Activated naive CD8-positive, alpha-beta T cell treated with anti-CD3 and anti-CD28 coated beads, Interleukin-2, amount 50 U/mL, for 24 hours (primary cell): ENCODE data around the gene CLPX.
"Not testable (repeated sequence)": the region's sequence is repeated elsewhere in the genome, so short reads cannot be mapped to it uniquely, and the experiment has no call there.

Experiments used
- ATAC-seq: fragments of 150-1000 bp; cut with Tn5 transposase; one replicate; pipeline ENCODE4 v1.10.0; 2021
- DNase-seq: peaks from one replicate; pipeline ENCODE4 v3.0.0; 2021
- H3K27ac Mint-ChIP-seq: one replicate; pipeline ENCODE4 v1.8.0; 2021; ENCODE audit warnings: mild to moderate bottlenecking, mixed read lengths
- H3K27me3 Mint-ChIP-seq: one replicate; pipeline ENCODE4 v1.8.0; 2021; ENCODE audit warnings: mixed read lengths
- H3K36me3 Mint-ChIP-seq: one replicate; pipeline ENCODE4 v1.8.0; 2021; ENCODE audit warnings: low read depth, mixed read lengths
- H3K4me1 Mint-ChIP-seq: one replicate; pipeline ENCODE4 v1.8.0; 2021; ENCODE audit warnings: mixed read lengths
- H3K4me3 Mint-ChIP-seq: one replicate; pipeline ENCODE4 v1.8.0; 2021; ENCODE audit warnings: mild to moderate bottlenecking, moderate library complexity, mixed read lengths
- H3K9me3 Mint-ChIP-seq: one replicate; pipeline ENCODE4 v1.8.0; 2021; ENCODE audit warnings: mixed read lengths

CLPX gene

DNA sequence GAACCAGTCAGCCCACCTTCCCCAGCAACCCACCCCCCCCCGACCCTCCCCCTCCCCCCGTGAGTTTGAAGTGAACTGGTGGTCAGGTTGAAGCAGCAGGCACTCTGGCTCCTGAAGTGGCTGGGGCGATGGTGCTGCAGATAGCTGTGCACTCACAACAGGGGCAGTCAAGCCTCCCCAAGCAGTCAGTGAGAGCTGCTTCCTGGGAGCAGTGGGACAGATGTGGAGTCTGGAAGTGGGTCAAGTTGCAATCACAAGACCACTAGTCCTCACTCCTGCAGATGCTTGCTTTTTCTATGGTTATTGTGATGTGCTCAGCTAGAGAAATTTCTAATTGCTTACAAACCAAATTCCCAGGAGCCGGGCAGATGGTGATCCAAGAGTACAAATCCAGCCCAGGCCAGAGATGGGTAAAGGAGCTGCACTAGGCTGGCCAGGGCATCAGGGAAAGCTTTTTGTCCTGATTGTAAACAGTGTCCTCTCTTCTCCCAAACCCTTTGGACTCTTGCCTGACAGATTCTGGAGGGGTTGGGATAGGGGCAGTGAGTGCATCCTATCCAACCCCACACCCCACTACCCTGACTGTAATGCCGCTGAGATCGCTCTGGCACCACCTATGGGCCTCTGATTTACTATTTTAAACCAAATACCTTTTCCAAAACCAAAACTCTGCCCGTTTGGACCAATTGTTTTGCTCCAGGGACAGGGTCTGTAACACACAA, 9.8 kb upstream of the CLPX start:
- H3K4me1 Mint-ChIP-seq: no peaks in the 10 kb centered on the region
- ATAC-seq: no peak
- no peaks in the 10 kb centered on the region for H3K9me3 Mint-ChIP-seq
- H3K27me3 Mint-ChIP-seq: no peaks in the 10 kb centered on the region
- H3K4me3 Mint-ChIP-seq: no peak overlapping the region
- no peaks in the 10 kb centered on the region for H3K36me3 Mint-ChIP-seq
- DNase-seq: no peak
- no peak overlapping the region for H3K27ac Mint-ChIP-seq

DNA sequence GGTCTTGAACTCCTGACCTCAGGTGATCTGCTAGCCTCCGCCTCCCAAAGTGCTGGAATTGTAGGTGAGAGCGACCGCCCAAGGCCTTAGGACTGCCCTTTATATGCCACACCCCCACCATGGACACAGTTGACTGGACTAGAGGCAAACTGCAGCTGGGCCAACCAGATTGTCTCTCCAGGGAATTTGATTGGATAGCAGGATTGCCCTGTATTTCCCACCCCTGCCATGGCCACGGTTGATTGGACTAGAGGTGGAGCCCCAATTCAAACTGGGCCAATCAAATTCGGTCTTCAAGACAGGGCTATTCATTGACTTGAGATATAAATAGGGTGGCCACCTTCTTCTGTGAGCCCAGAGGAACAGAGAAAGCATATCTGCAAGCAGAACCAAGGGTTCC, 6.9 kb upstream of the CLPX start:
- Mint-ChIP-seq H3K36me3 (no peaks in the 10 kb centered on the region), H3K4me1 (no peaks in the 10 kb centered on the region), H3K4me3 (no peak overlapping the region), H3K27ac (no peak overlapping the region), H3K27me3 (no peaks in the 10 kb centered on the region), H3K9me3 (no peaks in the 10 kb centered on the region)
- DNase-seq: no peak
- ATAC-seq: no peak

DNA sequence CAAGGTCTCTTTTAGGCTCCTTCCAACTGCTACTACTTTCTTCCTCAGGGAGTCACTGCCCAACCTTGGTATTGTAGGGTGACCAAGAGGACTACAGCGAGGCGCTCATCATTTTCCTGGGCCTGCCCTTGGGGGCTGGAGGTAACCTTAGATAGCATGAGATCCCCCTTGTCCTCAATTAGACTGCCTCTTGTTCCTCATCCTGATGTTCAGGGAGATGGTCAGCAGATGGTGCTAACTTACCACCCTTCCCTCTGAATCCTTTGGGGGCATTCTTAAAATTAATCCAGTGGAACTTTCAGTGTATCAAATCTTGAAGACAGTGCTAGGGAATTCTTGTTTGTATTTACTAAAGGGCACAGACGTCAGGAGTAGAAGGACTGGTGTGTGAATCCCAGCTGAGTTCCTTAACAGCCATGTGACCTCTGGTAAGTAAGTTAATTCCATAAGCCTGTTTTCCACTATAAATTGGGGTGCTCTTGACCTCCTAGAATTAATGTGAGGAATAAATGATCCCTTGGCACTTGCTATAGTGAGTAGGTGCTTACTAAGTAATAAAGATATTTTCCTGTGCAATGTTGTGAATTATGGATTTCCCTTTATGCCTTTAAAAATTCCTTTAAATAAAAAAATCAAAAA, 4.1 kb upstream of the CLPX start:
- ATAC-seq: no peak
- Mint-ChIP-seq H3K4me3 (no peak overlapping the region), H3K27me3 (no peaks in the 10 kb centered on the region), H3K36me3 (peaks cover 1% of the 10 kb centered on the region), H3K9me3 (no peaks in the 10 kb centered on the region), H3K27ac (no peak overlapping the region), H3K4me1 (peaks cover 7% of the 10 kb centered on the region)
- DNase-seq: peak; percentile 29

DNA sequence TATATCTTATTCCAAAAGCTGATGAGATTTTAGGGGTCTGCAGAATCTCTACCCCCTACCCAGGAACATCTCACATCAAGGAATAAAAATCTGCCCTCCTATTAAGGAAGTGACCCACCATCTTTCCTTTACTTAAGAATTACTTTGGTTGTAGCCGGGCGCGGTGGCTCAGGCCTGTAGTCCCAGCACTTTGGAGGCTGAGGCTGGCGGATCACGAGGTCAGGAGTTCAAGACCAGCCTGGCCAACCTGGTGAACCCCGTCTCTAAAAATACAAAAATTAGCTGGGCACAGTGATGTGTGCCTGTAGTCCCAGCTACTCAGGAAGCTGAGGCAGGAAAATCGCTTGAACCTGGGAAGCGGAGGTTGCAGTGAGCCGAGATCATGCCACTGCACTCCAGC, 3.3 kb upstream of the CLPX start:
- not testable (repeated sequence) for H3K4me1 Mint-ChIP-seq, H3K27ac Mint-ChIP-seq, H3K27me3 Mint-ChIP-seq, H3K9me3 Mint-ChIP-seq, H3K4me3 Mint-ChIP-seq, ATAC-seq, DNase-seq, H3K36me3 Mint-ChIP-seq

DNA sequence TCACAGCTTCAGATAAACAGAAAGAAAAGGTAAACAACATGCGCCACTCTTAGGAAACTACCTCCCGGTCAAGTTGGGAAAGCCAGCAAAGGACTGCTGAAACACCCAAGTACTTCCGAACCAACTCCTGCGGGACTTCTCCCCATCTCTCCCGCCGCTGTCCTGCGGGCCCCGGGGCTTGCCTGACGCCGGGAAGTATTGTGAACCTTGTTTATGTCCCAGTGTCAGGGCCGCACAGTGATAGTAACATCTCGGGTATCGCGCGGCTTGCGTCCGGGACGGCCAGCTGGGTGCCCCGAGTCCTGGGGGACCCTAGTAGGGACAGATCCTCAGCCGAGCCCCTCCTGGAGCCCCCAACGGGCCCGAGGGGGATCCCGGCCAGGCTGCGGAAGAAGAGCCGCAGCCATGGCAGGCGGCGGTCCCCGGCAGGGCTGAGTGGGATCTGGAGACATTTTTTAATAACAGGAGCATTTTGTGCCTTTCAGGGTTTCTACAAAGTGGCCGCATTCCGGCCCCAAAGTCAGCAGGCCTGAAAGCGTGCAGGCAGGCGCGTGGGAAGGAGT, 756 bp downstream of the CLPX start:
- Mint-ChIP-seq H3K4me3 (peak overlapping the region; percentile 96), H3K27ac (peak overlapping the region; percentile 84), H3K4me1 (peaks cover 36% of the 10 kb centered on the region), H3K36me3 (peaks cover 28% of the 10 kb centered on the region), H3K27me3 (no peaks in the 10 kb centered on the region), H3K9me3 (no peaks in the 10 kb centered on the region)
- ATAC-seq: peak; percentile 7
- peak; percentile 50 for DNase-seq

DNA sequence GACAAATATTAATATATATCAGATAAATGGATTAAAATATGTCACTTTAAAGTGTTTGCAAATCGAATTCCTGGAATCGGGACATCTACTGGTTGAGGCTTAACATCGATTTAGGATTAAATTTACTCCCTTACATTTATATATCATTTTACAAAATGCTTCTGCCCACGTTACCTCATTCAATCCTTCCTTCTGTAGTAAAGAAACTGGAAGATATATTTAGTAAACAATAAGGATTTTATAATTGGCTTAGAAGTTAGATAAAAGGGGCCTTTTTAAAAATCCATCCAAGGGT, 1.3 kb downstream of the CLPX start:
- Mint-ChIP-seq H3K4me1 (peaks cover 36% of the 10 kb centered on the region), H3K4me3 (peak overlapping the region; percentile 96), H3K27ac (peak overlapping the region; percentile 84), H3K9me3 (no peaks in the 10 kb centered on the region), H3K36me3 (peaks cover 32% of the 10 kb centered on the region), H3K27me3 (no peaks in the 10 kb centered on the region)
- ATAC-seq: no peak
- no peak for DNase-seq

DNA sequence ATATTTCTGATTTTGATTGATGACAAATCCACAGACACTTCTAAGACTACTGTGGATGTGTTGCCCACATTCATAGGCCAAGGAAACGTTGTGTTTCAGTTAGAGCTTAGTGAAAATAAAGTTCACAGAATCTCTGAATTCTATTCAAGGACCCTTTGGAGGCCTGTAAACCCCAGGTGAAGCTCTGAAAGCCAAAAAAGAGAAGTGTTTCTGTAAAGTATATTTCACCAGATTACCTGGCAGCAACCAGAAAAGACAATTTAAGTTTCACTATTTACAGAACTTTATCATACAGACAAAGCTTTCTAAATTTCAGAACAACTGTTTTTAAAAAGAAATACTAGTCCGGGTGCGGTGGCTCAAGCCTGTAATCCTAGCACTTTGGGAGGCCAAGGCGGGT, 2.6 kb downstream of the CLPX start:
- Mint-ChIP-seq H3K27ac (peak overlapping the region; percentile 31), H3K36me3 (peaks cover 38% of the 10 kb centered on the region), H3K9me3 (no peaks in the 10 kb centered on the region), H3K4me3 (peak overlapping the region; percentile 96), H3K27me3 (no peaks in the 10 kb centered on the region), H3K4me1 (peaks cover 37% of the 10 kb centered on the region)
- no peak for DNase-seq
- no peak for ATAC-seq

DNA sequence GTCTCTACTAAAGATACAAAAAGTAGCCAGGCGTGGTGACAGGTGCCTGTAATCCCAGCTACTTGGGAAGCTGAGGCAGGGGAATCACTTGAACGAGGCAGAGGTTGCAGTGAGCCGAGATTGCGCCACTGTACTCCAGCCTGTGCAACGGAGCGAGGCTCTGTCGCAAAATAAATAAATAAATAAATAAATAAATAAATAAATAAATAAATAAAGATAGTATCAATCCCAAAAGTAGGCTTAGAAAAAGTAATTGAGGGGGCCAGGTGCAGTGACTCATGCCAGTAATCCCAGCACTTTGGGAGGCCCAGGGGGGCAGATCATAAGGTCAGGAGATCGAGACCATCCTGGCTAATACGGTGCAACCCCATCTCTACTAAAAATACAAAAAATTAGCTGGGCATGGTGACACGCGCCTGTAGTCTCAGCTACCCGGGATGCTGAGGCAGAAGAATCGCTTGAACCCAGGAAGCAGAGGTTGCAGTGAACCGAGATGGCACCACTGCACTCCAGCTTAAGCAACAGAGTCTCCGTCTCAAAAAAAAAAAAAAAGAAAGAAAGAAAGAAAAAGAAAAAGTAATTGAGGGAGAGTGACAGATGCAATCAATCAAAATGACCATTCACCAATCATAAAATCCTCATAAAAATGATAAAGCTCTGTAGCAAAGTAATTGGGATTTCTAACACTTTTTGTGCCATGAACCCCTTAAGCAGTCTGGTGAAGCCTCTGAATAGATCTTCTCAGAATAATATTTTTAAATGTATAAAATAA, 3.4 kb downstream of the CLPX start:
- Mint-ChIP-seq H3K4me1 (peaks cover 37% of the 10 kb centered on the region), H3K36me3 (peaks cover 40% of the 10 kb centered on the region)
- H3K9me3 Mint-ChIP-seq, DNase-seq, H3K27me3 Mint-ChIP-seq, ATAC-seq, H3K4me3 Mint-ChIP-seq, H3K27ac Mint-ChIP-seq: not testable (repeated sequence)

DNA sequence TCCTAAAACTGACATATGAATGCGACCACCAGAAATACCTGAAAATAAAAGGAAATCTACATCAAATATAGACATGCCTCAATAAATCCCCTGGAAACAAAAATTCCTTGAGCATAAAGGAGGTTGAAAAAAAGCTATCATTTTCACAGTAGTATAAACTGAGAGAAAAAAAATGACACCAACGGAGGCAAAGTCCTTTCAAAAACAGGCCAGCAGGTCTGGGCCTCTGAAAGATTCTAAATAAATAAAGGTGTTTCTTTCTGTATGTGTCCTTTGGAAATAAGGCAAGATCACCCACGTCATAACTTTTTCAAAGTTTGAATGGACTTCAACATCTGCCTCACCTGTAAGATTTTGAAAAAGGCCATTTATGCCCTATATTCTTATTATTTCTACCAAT, 5.0 kb downstream of the CLPX start:
- ATAC-seq (no peak), DNase-seq (no peak)
- H3K9me3 Mint-ChIP-seq: no peaks in the 10 kb centered on the region
- no peak overlapping the region for H3K27ac Mint-ChIP-seq
- peaks cover 49% of the 10 kb centered on the region for H3K36me3 Mint-ChIP-seq
- H3K4me1 Mint-ChIP-seq: peaks cover 31% of the 10 kb centered on the region
- no peak overlapping the region for H3K4me3 Mint-ChIP-seq
- H3K27me3 Mint-ChIP-seq: no peaks in the 10 kb centered on the region

DNA sequence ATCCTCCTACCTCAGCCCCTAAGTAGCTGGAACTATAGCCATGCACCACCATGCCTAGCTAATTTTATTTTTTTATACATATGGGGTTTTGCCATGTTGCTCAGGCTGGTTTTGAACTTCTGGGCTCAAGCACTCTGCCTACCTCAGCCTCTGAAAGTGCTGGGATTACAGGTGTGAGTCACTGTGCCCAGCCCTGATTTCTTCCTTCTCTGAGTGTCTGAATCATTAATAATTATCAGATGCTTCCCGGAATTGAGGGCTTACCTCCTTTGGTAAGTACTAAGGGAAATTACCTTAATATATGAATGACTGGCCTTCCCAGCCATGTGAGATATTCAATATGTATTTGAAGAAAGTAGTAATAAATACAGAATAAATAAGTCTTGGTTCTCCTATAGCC, 7.2 kb downstream of the CLPX start:
- Mint-ChIP-seq H3K27me3 (no peaks in the 10 kb centered on the region), H3K4me3 (no peak overlapping the region), H3K36me3 (peaks cover 48% of the 10 kb centered on the region), H3K9me3 (no peaks in the 10 kb centered on the region), H3K27ac (no peak overlapping the region), H3K4me1 (peaks cover 25% of the 10 kb centered on the region)
- no peak for DNase-seq
- no peak for ATAC-seq

DNA sequence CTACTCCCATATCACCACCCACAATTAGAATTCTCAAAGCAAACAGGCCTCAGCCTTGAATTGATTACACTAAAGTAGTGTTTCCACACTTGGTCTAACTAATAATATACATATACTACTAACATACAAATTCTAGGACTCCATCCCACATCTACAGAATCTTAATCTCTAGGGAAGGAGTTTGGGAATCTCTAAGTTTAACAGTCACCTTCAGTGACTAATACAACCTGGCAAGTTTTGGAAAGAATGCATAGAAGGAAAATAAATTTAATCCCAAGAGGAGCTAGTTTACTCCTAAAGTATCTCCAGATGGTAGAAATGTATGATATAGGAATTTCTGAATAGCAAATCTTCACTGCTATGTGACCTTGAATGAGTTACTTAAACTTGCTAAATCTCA, 9.1 kb downstream of the CLPX start:
- no peaks in the 10 kb centered on the region for H3K9me3 Mint-ChIP-seq
- DNase-seq (no peak), ATAC-seq (no peak)
- H3K4me3 Mint-ChIP-seq: no peak overlapping the region
- no peaks in the 10 kb centered on the region for H3K27me3 Mint-ChIP-seq
- no peak overlapping the region for H3K27ac Mint-ChIP-seq
- H3K4me1 Mint-ChIP-seq: peaks cover 16% of the 10 kb centered on the region
- H3K36me3 Mint-ChIP-seq: peaks cover 48% of the 10 kb centered on the region

DNA sequence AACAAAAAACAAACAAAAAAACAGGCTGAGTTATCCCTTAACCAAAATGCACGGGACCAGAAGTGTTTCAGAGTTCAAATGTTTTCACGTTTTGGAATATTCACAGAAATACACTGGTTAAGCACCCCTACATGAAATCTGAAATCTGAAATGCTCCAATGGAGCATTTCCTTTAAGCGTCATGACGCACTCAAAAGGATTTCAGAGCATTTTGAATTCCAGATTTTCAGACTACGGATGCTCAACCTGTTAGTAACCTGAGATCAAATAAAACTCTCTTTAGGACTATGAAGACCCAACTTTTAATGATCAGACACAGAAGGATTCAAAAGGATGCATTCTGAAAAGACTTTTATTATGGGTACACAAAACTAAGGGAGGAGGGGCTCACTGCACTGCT, 9.6 kb downstream of the CLPX start:
- Mint-ChIP-seq H3K4me3 (no peak overlapping the region), H3K9me3 (no peaks in the 10 kb centered on the region), H3K27me3 (no peaks in the 10 kb centered on the region), H3K4me1 (peaks cover 13% of the 10 kb centered on the region), H3K27ac (no peak overlapping the region), H3K36me3 (peaks cover 47% of the 10 kb centered on the region)
- no peak for DNase-seq
- no peak for ATAC-seq

DNA sequence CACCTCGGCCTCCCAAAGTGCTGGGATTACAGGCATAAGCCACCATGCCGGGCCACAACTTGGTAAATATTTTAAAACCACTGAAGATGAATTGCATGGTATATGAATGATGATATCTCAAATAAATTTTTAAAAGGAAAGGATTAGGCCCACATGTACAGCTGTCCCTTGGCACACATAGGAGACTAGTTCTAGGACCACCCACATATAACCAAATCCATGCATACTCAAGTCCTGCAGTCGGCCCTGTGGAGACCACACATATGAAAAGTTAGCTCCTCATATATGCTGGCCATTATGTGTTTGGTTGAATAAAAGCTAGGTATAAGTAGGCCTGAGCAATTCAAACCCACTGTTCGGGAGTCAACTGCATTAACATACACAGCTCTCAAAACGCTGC, 10.6 kb downstream of the CLPX start:
- no peak overlapping the region for H3K4me3 Mint-ChIP-seq
- H3K9me3 Mint-ChIP-seq: no peaks in the 10 kb centered on the region
- H3K36me3 Mint-ChIP-seq: peaks cover 39% of the 10 kb centered on the region
- ATAC-seq: no peak
- peaks cover 8% of the 10 kb centered on the region for H3K4me1 Mint-ChIP-seq
- no peak overlapping the region for H3K27ac Mint-ChIP-seq
- DNase-seq: no peak
- H3K27me3 Mint-ChIP-seq: no peaks in the 10 kb centered on the region

DNA sequence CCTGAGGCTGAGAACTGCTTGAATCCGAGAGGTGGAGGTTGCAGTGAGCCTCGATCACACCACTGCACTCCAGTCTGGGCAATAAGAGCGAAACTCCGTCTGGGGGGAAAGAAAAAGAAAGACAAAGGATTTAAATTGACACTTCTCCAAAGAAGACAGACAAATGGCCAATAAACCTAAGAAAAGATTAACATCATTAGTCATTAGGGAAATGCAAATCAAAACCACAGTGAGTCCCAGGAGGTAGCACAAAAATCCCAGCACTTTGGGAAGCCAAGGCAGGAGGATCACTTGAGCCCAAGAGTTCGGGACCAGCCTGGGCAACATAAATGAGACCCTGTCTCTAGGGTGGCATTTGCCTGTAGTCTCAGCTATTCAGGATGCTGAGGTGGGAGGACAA, 12.6 kb downstream of the CLPX start:
- Mint-ChIP-seq H3K36me3 (peaks cover 28% of the 10 kb centered on the region), H3K4me1 (peaks cover 7% of the 10 kb centered on the region), H3K27ac (no peak overlapping the region), H3K4me3 (no peak overlapping the region), H3K9me3 (no peaks in the 10 kb centered on the region), H3K27me3 (no peaks in the 10 kb centered on the region)
- no peak for DNase-seq
- no peak for ATAC-seq

DNA sequence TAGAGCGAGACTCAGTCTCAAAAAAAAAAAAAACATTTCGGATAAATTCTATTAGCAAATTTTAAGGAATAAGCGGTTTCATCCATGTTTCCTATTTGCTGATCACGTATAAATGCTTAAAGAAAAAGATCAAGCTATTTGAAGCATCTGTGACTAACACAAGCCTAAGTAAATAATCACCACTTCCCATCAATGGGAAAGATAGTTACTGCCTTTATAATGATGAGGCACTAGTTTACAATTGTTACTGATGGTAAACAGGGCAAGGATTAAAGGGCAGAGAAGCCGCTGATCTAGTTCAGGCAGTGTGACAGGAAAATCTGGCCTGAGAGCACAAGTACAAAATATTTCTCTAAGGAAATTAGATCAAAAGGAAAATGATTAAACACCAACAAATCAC, 13.7 kb downstream of the CLPX start:
- Mint-ChIP-seq H3K4me1 (peaks cover 7% of the 10 kb centered on the region), H3K36me3 (peaks cover 26% of the 10 kb centered on the region), H3K27ac (no peak overlapping the region), H3K4me3 (no peak overlapping the region), H3K9me3 (no peaks in the 10 kb centered on the region), H3K27me3 (no peaks in the 10 kb centered on the region)
- ATAC-seq: no peak
- DNase-seq: no peak
